NB4 (cell line): ENCODE data around the gene C2orf49.
"Not testable (repeated sequence)": the region's sequence is repeated elsewhere in the genome, so short reads cannot be mapped to it uniquely, and the experiment has no call there.

ENCODE experiments used
- DNase-seq: peaks from one replicate; pipeline ENCODE4 v3.0.0; 2010; ENCODE audit warnings: low read depth
- H3K4me3 ChIP-seq: one replicate; pipeline ENCODE4 v1.5.1; 2011; ENCODE audit warnings: mild to moderate bottlenecking, low read depth, low read length, moderate library complexity
- MYC ChIP-seq: IDR thresholded peaks from 2 replicates; pipeline ENCODE4 v1.6.1; 2011; ENCODE audit warnings: low read depth, low read length
- POLR2A ChIP-seq: IDR thresholded peaks from 2 replicates; pipeline ENCODE4 v1.6.1; 2011; ENCODE audit warnings: mild to moderate bottlenecking; ENCODE audit not compliant: insufficient read length; ENCODE audit errors: extremely low read depth
- TF ChIP-seq, protein P1 (sequence below): IDR thresholded peaks from 2 replicates; pipeline ENCODE4 v1.6.1; 2011; ENCODE audit warnings: low read depth, low read length
- TF ChIP-seq, protein P2 (sequence below): IDR thresholded peaks from one replicate; pipeline ENCODE4 v1.5.1; 2012; ENCODE audit warnings: low read depth, low read length

C2orf49 gene

DNA sequence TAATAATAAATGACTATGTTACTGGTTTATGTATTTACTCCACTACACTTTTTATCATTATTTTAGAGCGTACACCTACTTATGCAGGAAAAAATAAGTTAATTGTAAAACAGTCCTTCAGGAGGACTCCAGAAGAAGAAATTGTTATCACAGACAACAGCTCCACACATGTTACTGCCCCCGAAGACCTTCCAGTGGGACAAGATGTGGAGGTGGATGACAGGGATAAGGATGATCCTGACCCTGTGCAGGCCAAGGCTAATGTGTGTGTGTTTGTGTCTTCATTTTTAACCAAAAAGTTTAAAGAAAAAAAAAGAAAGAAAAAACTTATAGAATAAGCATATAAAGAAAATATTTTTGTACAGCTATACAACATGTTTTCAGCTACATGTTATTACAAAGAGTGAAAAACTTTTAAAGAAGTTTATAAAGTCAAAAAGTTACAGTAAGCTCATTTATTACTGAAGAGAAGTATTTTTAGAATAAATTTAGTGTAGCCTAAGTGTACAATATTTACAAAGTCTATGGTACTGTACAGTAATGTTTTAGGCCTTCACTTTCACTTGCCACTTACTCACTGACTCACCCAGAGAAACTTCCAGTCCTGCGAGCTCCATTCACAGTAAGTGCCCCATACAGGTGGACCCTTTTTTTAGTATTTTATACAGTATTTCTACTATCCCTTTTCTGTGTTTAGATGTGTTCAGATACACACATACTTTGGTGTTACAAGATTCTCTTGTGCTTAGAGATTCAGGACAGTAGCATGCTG is 15.3 kb upstream of the C2orf49 start:
- TF ChIP-seq, protein P1, sequence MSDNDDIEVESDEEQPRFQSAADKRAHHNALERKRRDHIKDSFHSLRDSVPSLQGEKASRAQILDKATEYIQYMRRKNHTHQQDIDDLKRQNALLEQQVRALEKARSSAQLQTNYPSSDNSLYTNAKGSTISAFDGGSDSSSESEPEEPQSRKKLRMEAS, result no peak
- TF ChIP-seq MYC, result no peak
- TF ChIP-seq, protein P2, sequence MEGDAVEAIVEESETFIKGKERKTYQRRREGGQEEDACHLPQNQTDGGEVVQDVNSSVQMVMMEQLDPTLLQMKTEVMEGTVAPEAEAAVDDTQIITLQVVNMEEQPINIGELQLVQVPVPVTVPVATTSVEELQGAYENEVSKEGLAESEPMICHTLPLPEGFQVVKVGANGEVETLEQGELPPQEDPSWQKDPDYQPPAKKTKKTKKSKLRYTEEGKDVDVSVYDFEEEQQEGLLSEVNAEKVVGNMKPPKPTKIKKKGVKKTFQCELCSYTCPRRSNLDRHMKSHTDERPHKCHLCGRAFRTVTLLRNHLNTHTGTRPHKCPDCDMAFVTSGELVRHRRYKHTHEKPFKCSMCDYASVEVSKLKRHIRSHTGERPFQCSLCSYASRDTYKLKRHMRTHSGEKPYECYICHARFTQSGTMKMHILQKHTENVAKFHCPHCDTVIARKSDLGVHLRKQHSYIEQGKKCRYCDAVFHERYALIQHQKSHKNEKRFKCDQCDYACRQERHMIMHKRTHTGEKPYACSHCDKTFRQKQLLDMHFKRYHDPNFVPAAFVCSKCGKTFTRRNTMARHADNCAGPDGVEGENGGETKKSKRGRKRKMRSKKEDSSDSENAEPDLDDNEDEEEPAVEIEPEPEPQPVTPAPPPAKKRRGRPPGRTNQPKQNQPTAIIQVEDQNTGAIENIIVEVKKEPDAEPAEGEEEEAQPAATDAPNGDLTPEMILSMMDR, result no peak
- TF ChIP-seq POLR2A, result no peak
- DNase-seq, result no peak

DNA sequence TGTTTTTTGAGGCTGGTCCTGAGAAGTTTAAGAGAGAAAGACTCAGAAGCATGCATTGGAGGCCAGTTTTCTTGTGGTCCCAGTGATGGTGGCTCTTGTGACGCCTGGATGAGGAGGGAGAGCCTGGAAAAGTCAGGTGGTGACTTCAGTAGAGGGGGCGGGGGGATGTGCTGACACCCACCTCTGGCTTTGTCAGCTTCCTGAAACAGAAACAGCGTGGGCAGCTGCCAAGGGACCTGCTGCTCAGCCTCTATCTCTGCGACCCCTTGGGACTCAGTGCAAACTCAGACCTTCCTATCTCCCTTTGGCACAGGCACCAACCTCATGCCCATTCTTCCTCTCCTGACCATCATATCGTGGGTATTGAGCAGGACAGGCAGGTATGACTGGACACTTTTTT is 14.2 kb upstream of the C2orf49 start:
- TF ChIP-seq, protein P1, result no peak
- TF ChIP-seq, protein P2, result no peak
- TF ChIP-seq MYC (no peak), POLR2A (no peak)
- H3K4me3 ChIP-seq, result no peak overlapping the region
- DNase-seq, result no peak

More for the DNA sequence above, 15.3 kb upstream of the C2orf49 start:
- no peak overlapping the region for H3K4me3 ChIP-seq

DNA sequence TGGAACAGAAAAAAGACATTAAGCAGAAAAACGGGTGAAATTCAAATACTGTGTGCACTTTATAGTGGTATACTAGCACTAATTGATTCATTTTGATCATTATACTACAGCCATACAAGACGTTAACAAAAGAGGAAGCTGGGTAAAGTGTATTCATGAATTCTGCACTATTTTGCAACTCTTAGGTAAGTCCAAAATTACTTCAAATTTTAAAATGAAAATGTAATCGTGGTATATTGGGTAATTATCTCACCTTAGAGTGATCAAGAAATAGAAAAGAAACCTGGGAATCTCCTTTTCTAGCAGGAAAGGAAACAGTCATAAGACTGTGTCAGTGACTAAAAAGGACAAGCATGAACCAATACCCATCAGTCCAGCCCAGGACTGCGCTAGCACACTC is 13.2 kb upstream of the C2orf49 start:
- peak; percentile 52 for DNase-seq
- no peak overlapping the region for H3K4me3 ChIP-seq
- no peak for TF ChIP-seq MYC
- no peak for TF ChIP-seq POLR2A
- TF ChIP-seq, protein P2, result no peak
- TF ChIP-seq, protein P1, result no peak

DNA sequence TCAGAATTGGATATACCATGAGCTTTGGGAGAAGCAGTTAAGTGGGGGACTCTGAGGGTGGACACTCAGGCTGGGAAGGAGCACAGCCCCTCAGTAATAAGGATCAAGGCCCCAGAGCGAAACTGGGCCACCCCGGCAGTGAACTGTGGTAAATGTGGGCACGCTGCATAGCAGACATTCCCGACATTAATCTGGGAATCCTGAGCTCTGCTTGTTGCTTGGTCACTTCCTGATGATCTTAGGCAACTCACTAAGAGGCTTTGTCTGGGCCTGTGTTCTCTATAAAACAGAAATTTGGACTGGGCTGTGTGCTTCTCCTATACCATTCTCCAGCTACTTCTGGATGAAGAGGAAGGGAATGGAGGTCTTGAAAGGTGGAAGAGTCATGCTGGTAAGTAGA is 12.6 kb upstream of the C2orf49 start:
- TF ChIP-seq, protein P2, result no peak
- TF ChIP-seq POLR2A, result no peak
- no peak for TF ChIP-seq MYC
- TF ChIP-seq, protein P1, result no peak
- no peak overlapping the region for H3K4me3 ChIP-seq
- DNase-seq, result no peak

DNA sequence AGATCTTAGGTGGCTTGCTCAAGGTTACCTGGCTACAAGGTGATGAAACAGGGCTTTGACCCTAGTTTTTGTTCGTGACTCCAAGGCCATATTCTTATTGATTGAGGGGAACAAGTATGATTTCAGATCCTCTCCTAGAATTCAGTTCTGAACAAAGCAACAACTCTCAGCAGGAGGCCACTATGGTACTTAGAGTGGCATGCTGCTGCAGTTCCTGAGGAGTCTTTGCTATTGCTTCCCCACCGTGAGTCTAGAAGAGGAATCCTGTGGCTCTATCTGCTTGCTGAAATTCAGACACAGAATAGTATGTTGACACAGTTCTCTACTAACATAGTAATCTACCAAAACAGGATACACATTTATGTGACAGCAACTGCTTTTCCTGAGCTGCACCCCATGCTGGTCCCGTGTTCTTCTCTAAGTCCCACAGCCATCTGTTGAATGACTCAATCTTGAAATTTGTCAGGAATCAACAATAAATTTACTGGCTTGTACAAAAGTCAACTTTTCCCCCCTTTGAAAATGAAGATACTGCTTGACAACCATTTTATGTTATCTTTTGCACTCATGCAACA is 11.9 kb upstream of the C2orf49 start:
- TF ChIP-seq MYC (no peak), POLR2A (no peak)
- TF ChIP-seq, protein P2, result no peak
- TF ChIP-seq, protein P1, result no peak
- no peak for DNase-seq
- no peak overlapping the region for H3K4me3 ChIP-seq

DNA sequence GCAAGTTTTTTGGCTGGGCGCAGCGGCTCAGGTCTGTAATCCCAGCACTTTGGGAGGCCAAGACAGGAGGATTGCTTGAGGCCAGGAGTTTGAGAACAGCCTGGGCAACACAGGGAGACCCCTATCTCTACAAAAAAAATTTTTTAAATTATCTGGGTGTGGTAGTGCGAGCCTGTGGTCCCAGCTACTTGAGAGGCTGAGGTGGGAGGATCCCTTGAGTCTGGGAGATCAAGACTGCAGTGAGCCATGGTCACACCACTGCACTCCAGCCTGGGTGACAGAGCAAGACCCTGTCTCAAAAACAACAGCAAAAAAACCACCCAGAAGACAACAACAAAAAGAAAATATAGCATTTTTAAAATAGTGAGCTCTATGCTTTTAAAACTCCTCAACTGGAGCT is 10.1 kb upstream of the C2orf49 start:
- not testable (repeated sequence) for H3K4me3 ChIP-seq, DNase-seq
